Measurements from ENCODE around the gene SYNDIG1.

GRCh38 chr20:24431279-24432045, 38.0 kb upstream of the SYNDIG1 start:
- TF ChIP-seq EZH2 (IDR thresholded peaks at IDR 0.05), result no peak
- TF ChIP-seq FOXP2 (optimal IDR thresholded peaks at IDR 0.05; ENCODE audit: control extremely low read depth, extremely low read length, insufficient read depth), result no peak
- no peak for TF ChIP-seq POLR2AphosphoS5 (IDR thresholded peaks at IDR 0.05; ENCODE audit: borderline replicate concordance, low read depth, low read length)
